Measurements from ENCODE around the gene CCL27.
A peak's percentile ranks its signal among the peaks of the same experiment; 100 is the strongest.

Gene CCL27, protein sequence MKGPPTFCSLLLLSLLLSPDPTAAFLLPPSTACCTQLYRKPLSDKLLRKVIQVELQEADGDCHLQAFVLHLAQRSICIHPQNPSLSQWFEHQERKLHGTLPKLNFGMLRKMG

DNA sequence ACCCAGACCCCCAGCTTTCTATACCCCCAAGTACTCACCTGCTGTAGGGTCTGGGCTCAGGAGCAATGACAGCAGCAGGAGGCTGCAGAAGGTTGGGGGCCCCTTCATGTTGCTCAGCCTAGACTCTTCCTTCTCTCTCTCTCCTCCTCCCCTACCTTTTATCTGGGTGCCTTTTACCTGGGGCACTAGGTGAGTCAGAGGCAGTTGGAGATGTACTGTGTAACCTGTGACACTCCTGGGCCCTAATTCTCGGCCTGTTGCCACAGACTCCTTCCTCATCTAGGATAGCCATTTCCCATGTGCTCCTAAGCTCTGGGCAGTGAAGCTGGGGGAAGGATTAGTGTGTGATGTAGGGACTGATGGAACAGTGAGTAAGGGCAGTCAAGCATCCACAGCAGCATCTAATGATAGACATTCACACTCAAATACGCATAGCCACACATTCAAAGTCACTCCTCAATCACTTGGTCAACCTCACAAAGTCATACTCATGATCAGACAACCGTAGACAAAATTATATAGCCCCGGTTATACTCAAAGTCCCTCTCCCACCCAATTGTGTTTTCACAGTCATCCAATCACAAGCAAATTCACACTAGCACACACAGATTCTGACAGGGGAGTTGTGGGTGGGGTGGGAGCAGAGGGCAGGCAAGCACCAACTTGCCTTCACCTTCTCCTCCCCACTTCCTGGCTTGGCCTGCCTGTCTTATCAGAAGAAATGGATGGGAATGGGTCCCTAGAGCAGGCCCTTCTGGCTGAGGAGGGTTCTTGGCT, at the start of gene CCL27:
Gene CCL27 (minus strand): TSS at position 132 of the 777 bp plus-strand sequence. CDS start 24 bp downstream, at position 108.
- DNase-seq = no peak

DNA sequence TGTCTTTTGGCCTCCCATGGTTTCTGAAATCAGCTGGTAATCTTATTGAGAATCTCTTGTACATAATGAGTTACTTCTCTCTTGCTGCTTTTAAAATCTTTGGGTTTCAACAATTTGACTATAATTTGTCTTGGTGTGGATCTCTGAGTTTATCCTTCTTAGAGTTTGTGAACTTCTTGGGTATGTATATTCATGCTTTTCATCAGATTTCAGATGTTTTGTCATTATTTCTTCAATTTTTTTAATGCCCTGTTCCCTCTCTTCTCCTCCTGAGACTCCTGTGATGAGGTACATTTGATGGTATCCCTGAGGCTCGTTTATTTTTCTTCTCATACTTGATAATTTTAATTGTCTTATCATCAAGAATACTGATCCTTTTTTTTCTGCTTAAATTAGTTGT, 49.7 kb upstream of the CCL27 start:
- DNase-seq = no peak

DNA sequence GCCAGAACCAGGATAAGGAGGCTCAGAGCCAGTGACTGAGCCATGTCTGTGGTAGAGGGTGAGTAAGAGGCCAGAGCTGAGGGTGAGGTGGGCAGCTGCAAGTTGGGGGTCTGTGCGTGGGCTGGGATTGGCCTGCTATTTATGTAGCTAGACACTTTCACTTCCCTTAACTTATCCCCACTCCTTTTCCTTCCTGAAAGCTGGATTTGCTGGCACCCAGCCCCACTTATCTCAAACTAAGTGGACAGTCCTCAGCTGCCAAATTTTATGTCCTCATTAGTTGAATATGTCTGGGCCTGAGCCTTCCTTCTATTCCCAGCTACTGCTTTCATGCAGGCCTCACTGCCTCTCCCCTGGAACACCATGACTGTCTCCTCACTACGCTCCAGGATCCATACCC, 47.6 kb upstream of the CCL27 start, which contains the start of gene CCL21:
Gene CCL21 (minus strand): TSS at position 114 of the 400 bp plus-strand sequence. CDS start 70 bp downstream, at position 44.
- no peak for DNase-seq

DNA sequence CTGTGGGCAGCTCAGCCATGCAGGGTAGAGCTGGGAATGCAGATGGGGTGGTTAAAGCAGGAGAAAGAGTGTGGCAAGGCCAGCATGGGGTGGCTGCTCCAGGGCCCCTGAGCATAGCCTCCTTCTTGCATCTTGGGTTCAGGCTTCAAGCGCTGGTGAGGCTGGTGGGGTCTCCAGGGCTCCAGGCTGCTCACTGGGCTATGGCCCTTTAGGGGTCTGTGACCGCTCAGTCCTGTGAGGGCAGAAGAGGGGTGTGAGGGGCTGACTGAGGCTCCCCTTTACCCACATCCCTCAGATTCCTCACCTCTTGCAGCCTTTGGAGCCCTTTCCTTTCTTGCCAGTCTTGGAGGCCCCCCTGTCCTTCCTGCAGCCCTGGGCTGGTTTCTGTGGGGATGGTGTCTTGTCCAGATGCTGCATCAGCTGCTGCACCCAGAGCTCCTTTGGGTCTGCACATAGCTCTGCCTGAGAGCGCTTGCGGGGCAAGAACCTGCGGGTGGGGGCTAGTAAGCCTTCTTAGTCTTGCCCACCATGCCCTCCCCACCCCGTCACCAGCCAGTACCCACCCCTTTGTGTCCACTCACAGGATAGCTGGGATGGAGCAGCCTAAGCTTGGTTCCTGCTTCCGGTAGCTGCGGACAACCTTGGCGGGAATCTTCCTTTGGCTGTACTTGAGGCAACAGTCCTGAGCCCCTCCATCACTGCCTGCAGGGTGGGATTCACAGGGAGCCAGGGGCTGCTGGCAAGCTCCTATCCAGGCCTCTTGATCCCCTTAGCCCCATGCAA, 46.9 kb upstream of the CCL27 start:
- no peak for DNase-seq

DNA sequence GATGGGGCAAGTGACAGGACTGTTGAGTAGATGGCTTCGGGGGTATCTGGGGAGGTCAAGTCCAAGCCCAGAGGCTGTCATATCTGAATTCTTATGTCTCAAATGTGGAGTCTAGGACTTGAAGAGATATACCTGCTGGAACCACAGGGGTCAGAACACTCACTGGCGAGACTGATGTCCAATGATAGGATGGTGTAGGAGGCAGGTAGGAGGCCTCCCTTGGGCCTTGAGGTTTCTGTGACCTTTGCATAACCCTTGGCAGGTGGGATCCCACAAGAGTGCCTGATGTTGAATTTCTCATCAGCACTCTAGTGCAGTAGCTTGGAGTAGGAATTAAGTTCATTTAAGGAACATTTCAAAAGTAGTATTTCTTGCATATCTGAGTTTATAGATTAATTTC, 44.7 kb upstream of the CCL27 start:
- no peak for DNase-seq

DNA sequence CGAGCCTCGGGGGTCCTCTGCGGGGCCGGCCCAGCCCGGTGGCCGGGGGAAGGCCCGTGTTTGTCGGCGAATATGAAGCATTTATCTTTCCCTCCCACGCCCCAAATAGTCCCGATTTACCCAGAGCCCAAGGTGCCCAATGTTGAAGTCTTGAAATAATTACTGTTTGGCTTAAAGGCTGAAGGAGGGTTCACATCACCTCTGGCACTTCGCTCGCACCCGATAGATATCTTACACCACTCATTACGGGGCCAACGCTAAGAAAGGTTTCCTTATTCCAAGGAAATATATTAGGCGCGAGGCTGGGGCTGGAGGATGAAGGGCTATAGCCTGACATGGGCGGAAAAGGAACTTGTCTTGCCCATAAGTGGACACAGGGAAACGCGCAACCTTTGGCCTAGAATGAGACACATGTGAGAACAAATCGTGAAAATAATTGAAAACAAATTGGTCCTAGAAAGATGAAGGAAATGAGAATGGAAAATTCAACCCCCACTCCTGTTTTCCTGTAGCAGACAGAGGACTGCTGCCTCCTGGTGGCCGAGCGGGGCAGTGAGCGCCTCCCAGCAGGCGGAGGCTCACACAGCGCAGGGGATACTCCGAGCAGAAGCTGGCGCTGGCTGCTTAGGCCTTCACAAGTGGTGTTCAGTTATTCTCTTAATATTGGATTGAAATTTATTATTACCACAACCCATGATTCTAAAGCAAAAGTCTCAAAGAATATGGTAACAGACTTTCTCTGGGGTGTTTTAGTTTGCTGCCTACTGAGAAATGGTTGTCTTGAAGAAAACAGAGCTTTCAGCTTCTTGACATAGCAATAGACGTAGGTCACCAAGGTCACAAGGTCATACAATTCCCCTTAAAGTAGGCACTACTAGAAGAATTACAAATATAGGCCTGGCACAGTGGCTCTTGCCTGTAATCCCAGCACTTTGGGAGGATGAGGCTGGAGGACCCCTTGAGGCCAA, 39.6 kb upstream of the CCL27 start:
- peak; percentile 32 to 59 for DNase-seq

DNA sequence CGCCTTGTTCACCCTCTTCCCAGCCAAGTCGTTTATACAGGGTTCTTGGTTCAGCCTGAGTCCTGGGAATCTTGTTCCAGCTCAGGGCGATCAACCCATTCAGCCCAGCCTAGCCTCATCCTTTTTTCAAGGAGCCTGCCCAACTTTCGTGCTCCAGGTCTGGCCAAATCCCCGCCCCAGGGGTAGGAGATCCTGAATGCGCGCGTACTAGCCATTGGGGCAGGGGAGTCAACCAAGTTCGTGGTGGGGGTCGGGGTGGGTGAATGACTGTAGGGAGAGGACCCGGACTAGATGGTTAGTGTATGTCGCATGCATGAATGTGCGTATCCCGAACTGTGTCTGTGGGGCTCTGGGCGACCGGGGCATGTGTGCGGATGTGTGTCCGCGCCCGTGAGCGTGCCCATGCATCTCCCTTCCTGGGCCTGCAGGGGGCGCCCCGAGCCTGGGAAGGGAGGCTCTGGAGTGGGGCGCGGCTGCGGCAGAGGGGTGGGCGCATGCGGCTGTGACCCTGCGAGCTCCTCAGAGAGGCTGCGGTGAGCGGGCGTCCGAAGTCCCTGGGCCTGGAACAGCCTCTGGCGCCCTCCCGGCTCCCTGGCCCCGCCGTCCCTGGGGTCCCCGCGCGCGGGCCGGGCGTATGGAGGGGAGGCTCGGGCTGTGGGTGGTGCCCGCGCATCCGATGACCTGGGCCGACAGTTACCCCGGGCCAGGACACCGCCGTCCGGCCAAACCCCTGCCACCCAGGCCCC, 38.7 kb upstream of the CCL27 start:
- no peak for DNase-seq

DNA sequence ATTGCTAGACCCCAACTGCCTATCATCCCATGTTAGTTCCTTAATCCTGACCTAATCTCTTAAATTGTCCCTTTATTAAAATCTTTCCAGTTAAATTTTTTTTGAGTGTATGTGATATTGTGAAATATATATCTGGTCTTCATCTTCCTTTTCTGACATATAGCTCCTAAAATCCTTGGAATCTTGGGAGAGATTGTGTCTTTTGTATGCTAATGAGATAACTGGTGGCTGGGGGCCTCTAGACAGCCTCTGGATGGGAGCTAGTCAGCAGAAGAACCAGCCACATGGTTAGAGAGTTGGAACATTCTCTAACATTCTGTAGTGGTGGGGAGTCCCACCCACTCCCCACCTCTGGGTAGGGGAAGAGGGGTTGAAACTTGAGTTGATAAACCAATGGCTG, 32.4 kb upstream of the CCL27 start:
- DNase-seq = no peak

DNA sequence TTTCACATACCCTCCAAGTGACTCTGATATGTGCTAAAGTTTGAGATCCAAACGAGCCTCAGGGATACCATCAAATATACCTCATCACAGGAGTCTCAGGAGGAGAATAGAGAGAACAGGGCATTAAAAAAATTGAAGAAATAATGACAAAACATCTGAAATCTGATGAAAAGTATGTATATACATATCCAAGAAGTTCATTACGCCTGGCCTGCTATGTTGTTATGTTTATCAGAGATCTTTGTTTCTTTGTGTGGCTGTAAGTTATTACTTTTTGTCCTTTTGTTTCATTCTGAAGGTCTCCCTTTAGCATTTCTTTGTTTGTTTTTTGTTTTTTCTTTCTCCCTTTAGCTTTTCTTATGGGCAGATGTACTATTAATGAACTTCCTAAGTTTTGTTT, 31.1 kb upstream of the CCL27 start:
- no peak for DNase-seq

DNA sequence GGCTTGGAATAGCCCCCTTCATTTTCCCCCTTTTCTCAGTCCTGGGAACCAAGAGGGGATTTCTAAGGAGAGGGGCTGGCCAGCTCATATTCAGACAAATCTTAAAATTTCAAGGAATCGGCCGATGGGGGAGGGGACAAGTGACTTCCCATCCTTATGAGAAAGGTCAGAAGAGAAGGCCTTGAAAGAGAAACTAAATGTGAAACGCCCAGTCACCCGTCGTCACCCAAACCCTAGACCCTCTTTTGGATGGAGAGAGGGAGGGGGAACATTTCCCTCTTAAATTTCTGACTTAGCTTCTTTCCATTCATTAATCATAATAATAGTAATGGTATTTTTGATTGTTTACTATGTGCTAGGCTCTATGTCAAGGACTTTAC, 29.5 kb upstream of the CCL27 start:
- no peak for DNase-seq

DNA sequence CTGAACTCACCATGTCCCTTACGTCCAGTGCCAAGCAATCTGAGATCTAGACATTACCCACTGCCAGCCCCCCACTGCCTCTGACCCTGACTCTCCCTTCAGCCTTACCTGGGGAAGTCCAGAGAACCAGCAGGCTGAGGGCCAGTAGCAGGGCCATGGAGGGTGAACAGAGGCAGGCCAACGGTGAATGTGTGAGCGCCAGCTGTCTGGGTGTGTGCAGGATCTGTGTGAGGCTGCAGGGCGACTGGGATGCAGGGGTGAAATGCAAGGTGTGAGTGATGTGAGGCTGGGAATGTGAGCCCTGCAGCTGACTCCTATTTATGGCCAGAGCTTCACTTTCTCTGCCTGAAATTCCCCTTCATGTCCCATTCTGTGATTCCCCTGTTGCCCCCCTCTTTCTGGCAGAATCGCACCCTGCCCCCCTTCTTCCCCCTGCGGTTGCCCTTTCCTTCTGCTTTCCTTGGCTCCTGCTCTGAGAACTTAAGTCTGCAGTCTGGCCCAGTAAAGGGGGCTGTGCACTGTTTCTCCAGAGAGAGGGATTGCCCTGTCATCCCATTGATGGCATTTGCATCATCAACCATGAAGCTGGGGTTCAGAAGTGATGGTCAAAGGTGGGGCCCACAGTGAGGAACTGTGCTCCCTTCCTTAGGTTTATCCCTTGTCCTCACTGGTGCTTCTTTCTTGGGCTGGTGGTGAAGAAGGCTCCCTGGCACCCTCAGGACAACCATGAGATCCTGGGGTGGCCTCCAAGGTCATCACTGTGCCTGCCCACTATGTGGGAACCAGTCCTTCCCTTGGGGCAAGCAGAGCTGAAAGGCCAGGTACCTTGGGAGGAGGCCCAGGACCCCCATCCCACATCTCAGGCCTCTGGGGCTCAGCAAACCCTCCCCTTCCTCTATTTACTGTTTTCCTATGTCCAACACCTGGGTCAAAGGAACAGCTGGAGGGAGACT, 28.8 kb upstream of the CCL27 start, which contains the start of gene CCL19:
Gene CCL19 (minus strand): TSS at position 294 of the 953 bp plus-strand sequence. CDS start 137 bp downstream, at position 157.
- DNase-seq = peak in 1 of 2 experiments; percentile 7

DNA sequence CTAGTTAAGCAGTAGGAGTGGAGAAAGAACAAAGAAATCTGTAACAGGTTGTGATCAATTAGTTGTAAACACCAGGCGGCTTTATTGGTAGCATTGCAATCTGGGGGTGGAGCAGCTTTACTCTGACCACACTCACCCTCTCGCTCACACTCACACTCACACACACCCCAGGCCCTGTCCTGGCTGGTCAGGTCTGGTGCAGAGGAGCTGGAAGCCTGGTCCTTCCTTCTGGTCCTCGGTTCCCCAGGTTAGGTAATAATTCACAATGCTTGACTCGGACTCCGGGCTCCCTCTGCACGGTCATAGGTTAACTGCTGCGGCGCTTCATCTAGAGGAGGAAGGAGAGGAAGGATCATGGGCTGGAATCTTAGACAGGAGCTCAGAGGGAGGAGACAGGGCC, 27.1 kb upstream of the CCL27 start:
- no peak for DNase-seq

DNA sequence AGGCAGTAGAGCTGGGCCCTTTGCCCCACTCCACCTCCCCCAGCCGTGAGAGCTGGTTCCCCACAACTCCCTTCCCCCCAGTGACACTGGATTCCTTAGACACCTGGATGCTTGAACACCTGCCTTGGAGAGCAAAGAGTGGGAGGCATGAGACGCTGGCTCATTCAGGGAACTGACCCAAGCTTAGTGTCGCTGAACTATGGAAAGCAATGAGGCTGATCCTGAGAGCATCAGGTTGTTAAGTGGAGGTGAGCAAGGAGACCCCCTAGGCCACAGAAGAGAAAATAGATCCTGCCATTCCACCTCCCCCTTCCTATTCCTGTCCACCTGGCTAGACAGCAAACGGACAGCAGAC, 26.6 kb upstream of the CCL27 start:
- DNase-seq = no peak

DNA sequence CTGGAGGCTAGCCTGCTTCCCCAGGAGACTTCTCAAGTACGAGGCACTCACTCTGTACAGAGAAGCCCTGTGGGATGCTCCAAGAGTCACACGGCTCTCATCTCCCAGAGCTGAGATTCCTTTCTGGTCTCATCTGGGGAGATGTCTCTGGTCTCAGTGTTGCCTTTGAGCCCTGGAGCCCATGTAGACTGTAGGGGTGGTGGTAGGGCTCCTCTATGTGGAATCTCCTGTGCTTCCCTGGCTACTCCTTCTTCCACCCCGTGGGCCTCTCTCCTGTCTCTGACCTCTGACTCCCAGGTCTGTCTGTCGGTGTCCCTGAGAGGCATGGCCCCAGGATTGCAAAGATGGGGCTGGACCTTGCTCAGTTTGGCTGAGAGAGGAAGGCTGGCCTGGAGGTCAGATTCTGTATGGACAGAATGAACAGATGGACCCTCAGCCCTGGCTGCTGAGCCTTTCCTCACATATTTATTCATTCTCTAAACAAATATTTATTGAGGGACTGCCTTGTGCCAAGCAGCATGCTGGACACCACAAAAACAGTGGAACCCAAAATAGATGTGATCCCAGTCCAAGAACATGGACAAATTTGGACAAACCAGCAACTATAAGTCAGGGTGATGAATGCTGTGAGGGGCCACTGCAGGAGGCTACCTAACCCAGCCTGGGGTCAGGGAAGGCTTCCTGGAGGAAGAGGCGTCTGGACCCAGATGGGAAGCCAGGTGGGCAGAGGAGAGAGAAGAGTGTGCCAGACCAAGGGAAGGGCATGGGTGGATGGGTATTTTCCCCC, 26.1 kb upstream of the CCL27 start:
- DNase-seq = no peak

DNA sequence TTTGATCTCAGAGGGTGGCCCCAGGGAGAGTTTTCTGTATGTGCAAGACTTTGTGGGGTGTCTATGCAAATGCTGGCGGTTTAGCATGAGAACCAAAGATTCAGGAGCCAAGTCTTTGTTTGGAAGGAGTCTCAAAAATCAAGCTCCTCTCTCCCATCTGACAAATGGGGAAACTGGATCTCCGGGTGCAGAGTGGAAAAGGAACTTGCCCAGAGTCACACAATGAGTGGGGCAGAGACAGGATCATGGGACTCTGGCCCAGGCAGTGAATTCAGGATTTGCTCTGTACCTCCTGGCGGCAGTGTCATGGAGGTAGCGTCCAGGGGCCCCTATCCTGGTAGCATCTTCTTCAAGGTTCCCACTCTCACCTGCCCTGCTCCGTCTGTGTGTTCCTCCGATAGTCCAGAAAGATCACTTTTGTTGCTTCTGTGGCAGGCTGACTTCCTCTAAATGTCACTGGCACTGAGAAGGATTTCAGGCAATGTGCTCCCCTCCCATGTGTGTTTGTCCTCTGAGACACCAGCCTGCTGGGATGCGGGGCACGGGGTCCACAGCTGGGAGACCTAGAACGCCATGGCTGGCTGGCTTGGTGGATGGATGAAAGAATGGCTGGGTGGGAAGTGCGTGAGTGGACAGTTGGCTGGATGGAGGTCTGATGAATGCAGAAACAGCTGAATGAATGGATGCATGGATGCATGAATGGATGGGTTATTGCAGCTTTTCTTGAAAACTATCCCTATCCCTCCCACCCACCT, 25.0 kb upstream of the CCL27 start:
- DNase-seq = no peak

DNA sequence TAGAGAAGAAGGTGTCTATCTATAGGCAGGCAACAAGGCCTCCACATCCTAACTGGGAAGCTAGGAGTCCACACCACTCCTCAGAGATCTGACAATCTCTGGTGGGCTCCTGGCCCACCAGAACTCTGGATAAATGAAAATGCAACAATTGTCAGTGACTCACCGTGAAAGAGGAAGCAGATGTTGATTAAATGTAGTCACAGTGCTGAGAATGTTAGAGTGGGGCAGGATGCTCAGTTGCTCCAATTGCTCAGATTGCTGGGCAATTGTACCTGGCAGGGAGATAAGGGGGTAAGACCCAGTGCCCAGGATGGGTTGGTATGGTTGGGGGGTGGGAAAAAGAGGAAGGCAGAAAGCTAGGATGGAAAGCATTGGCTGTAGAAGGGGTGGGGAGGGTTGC, 24.3 kb upstream of the CCL27 start:
- DNase-seq = no peak

DNA sequence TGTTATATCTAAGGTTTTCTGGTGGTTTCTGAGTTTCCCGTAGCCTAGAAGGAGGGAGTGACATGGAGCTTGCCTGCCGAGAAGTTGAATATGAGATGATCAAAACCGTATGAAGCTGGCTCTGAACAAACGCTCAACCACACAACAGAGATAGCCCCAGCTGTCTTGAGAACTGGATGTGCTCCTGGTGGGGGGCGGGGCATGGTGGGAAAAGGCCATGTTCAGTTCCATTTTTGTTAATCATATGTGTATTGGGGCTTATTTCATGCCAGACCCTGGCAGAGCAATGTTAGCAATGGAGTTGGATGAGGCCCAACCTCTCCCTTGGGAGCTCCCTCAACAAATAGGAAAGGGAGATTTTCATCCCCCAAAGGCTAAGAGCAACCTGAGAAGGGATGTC, 23.8 kb upstream of the CCL27 start:
- no peak for DNase-seq

DNA sequence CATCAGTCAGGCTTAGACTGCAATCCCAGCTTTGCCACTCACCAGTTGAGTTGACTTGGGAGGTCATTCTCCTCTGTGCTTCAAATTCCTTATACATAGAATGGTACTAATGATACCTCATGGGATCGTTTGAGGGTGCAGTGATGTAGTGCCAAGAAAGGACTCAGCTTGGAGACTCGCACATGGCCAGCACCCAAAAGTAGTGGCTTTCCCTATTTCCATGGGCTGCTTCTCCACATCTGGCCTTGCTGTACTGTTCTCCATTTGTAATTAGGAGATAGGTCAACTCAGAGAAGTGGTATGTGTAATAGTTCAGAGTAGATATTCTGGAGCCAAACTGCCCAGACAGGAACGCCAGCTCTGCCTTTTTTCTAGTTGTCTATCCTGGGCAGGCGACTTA, 23.1 kb upstream of the CCL27 start:
- no peak for DNase-seq

DNA sequence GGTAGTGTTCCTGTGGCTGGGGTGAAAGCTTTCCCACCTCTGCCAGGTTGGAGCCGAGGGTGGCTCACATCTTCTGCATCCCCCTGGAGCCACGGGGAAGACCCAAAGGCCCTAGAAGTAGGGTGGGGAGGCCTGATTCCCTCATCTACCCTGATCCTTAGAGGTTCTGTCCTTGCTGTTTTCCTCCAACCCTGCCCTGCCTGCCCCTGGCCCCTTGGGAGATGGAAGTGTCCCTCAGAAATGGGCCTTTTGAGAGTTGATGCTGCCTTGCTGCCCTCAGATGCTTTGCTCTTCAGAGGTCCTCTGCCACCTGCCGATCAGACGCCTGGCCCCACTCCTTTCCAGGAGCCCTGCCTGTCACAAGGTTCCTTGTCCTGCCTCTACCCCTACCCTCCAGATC, 22.4 kb upstream of the CCL27 start:
- DNase-seq = no peak
